ENCODE results near the gene GSPT1.

Gene GSPT1

GRCh38 chr16:11852092-11852809, 63.5 kb downstream of the GSPT1 start:
- TF ChIP-seq CTCF (IDR thresholded peaks at IDR 0.05; ENCODE audit: borderline replicate concordance, insufficient read depth, low read depth, low read length), result no peak

GRCh38 chr16:11851294-11852091, 64.3 kb downstream of the GSPT1 start, which contains the start of gene RSL1D1:
Gene RSL1D1 (minus strand): TSS chr16:11851542. CDS start chr16:11851512, 30 bp downstream.
- TF ChIP-seq CTCF (IDR thresholded peaks at IDR 0.05; ENCODE audit: borderline replicate concordance, insufficient read depth, low read depth, low read length), result no peak
- H3K4me3 ChIP-seq (ENCODE audit: low read depth, low read length), result peak within 1 kb of the TSS; percentile 84

More at GRCh38 chr16:11852092-11852809, 63.5 kb downstream of the GSPT1 start:
- H3K4me3 ChIP-seq (ENCODE audit: low read depth, low read length), result peak overlapping the region; percentile 84

- H3K4me3 ChIP-seq (ENCODE audit: low read depth, low read length), result no peak overlapping the region
- TF ChIP-seq CTCF (IDR thresholded peaks at IDR 0.05; ENCODE audit: borderline replicate concordance, insufficient read depth, low read depth, low read length), result no peak
These were observed 66.9 kb downstream of the GSPT1 start for GRCh38 chr16:11848842-11849241.

GRCh38 chr16:11844499-11844898, 71.3 kb downstream of the GSPT1 start:
- H3K4me3 ChIP-seq (ENCODE audit: low read depth, low read length), result no peak overlapping the region
- TF ChIP-seq CTCF (IDR thresholded peaks at IDR 0.05; ENCODE audit: borderline replicate concordance, insufficient read depth, low read depth, low read length), result no peak

GRCh38 chr16:11843861-11844260, 71.9 kb downstream of the GSPT1 start:
- H3K4me3 ChIP-seq (ENCODE audit: low read depth, low read length), result no peak overlapping the region
- TF ChIP-seq CTCF (IDR thresholded peaks at IDR 0.05; ENCODE audit: borderline replicate concordance, insufficient read depth, low read depth, low read length), result no peak

- TF ChIP-seq CTCF (IDR thresholded peaks at IDR 0.05; ENCODE audit: borderline replicate concordance, insufficient read depth, low read depth, low read length), result no peak
These were observed 72.5 kb downstream of the GSPT1 start for GRCh38 chr16:11843206-11843605.

More at GRCh38 chr16:11843206-11843605, 72.5 kb downstream of the GSPT1 start:
- H3K4me3 ChIP-seq (ENCODE audit: low read depth, low read length), result no peak overlapping the region

Data from GM12875 (cell line).